NCI-H128 (cell line): ENCODE results near the gene KSR1.
"Not testable (repeated sequence)": the region's sequence is repeated elsewhere in the genome, so short reads cannot be mapped to it uniquely, and the experiment has no call there.

ENCODE experiments used
- DNase-seq: peaks from one replicate; lab custom pipeline; 2025; ENCODE audit not compliant: unreplicated experiment; lab: John Stamatoyannopoulos, UW

KSR1 gene

GRCh38 chr17:27629260-27629659 is 173.0 kb downstream of the KSR1 start:
- not testable (repeated sequence) for DNase-seq

GRCh38 chr17:27630607-27631410 is 174.6 kb downstream of the KSR1 start, which contains the start of gene LGALS9:
Gene LGALS9, plus strand, starts transcription at chr17:27631188. Its CDS starts 78 bp downstream, at chr17:27631266.
- no peak for DNase-seq

- DNase-seq, result no peak
Observed at GRCh38 chr17:27631411-27631760, 175.1 kb downstream of the KSR1 start.

GRCh38 chr17:27631897-27632725 is 175.9 kb downstream of the KSR1 start:
- DNase-seq, result no peak

- not testable (repeated sequence) for DNase-seq
Observed at GRCh38 chr17:27632766-27633165, 176.5 kb downstream of the KSR1 start.

GRCh38 chr17:27633312-27634025 is 177.2 kb downstream of the KSR1 start:
- DNase-seq, result no peak

- no peak for DNase-seq
Observed at GRCh38 chr17:27634026-27634335, 177.7 kb downstream of the KSR1 start.

- DNase-seq, result no peak
Observed at GRCh38 chr17:27634776-27635175, 178.5 kb downstream of the KSR1 start.

GRCh38 chr17:27635275-27635823 is 179.1 kb downstream of the KSR1 start:
- no peak for DNase-seq

GRCh38 chr17:27636005-27636520 is 179.8 kb downstream of the KSR1 start:
- not testable (repeated sequence) for DNase-seq

- DNase-seq, result not testable (repeated sequence)
Observed at GRCh38 chr17:27637818-27638217, 181.6 kb downstream of the KSR1 start.

- DNase-seq, result not testable (repeated sequence)
Observed at GRCh38 chr17:27638415-27638914, 182.2 kb downstream of the KSR1 start.

- no peak for DNase-seq
Observed at GRCh38 chr17:27640790-27641189, 184.5 kb downstream of the KSR1 start.

- no peak for DNase-seq
Observed at GRCh38 chr17:27644586-27644985, 188.3 kb downstream of the KSR1 start.

- not testable (repeated sequence) for DNase-seq
Observed at GRCh38 chr17:27645621-27646020, 189.4 kb downstream of the KSR1 start.

GRCh38 chr17:27646232-27646631 is 190.0 kb downstream of the KSR1 start:
- DNase-seq, result no peak

GRCh38 chr17:27647765-27648164 is 191.5 kb downstream of the KSR1 start:
- DNase-seq, result no peak

- DNase-seq, result not testable (repeated sequence)
Observed at GRCh38 chr17:27649111-27649571, 192.9 kb downstream of the KSR1 start.

- no peak for DNase-seq
Observed at GRCh38 chr17:27649929-27650328, 193.7 kb downstream of the KSR1 start.

- DNase-seq, result no peak
Observed at GRCh38 chr17:27650836-27651235, 194.6 kb downstream of the KSR1 start.
